Bronchial epithelial cell (primary cell): ENCODE measurements around the gene HSD17B2. TPM values are rescaled to one million over a fixed set of nuclear protein-coding genes. Genes with fewer than 3 reads are reported as not detected.
A peak's percentile ranks its signal among the peaks of the same experiment; 100 is the strongest.

Source experiments
- DNase-seq: peaks from one replicate; pipeline ENCODE4 v3.0.0-alpha.2; 2010; ENCODE audit warnings: low read depth
- FAIRE-seq: peaks from 2 replicates; lab custom pipeline; 2011; peaks lifted over from hg19 to GRCh38; lab: Jason Lieb, UNC
- H3K27me3 ChIP-seq: 2 replicates; pipeline ENCODE4 v1.5.1; 2011; ENCODE audit warnings: low read length; ENCODE audit not compliant: control insufficient read depth, insufficient read depth
- H3K36me3 ChIP-seq: 2 replicates; pipeline ENCODE4 v1.5.1; 2011; ENCODE audit warnings: low read length; ENCODE audit not compliant: control insufficient read depth, insufficient read depth
- H3K4me3 ChIP-seq: 2 replicates; pipeline ENCODE4 v1.5.1; 2011; ENCODE audit warnings: mild to moderate bottlenecking, low read depth, low read length, control low read depth
- CTCF ChIP-seq: IDR thresholded peaks from 2 replicates; pipeline ENCODE4 v1.5.1; 2011; ENCODE audit warnings: mild to moderate bottlenecking, moderate library complexity, low read length, control low read depth, inconsistent platforms; ENCODE audit not compliant: insufficient read depth, severe bottlenecking
- total RNA-seq: library from RNA; depleted of rRNA; stranded (reverse); fragments of >200 nt; gene quantifications from 2 replicates; pipeline ENCODE4 v1.2.1, GENCODE V29; 2014

Gene HSD17B2
- total RNA-seq, 1 donor from 2014 or later: 63.7 TPM

- H3K27me3 ChIP-seq: no peaks in the 10 kb centered on the region
- H3K4me3 ChIP-seq: no peak overlapping the region
- FAIRE-seq (no peak), DNase-seq (peak; percentile 80)
- H3K36me3 ChIP-seq: no peaks in the 10 kb centered on the region
- peak; percentile 62 for TF ChIP-seq CTCF
Observed at GRCh38 chr16:82031116-82032084, 3.7 kb upstream of the HSD17B2 start.

GRCh38 chr16:82033006-82033405, 2.0 kb upstream of the HSD17B2 start:
- no peak for TF ChIP-seq CTCF
- FAIRE-seq: no peak

GRCh38 chr16:82033683-82034300, 1.3 kb upstream of the HSD17B2 start:
- no peaks in the 10 kb centered on the region for H3K27me3 ChIP-seq
- TF ChIP-seq CTCF: no peak
- no peak overlapping the region for H3K4me3 ChIP-seq
- DNase-seq: no peak
- no peaks in the 10 kb centered on the region for H3K36me3 ChIP-seq
- no peak for FAIRE-seq

More at GRCh38 chr16:82033006-82033405, 2.0 kb upstream of the HSD17B2 start:
- DNase-seq: no peak
- H3K27me3 ChIP-seq: no peaks in the 10 kb centered on the region
- H3K4me3 ChIP-seq: no peak overlapping the region
- H3K36me3 ChIP-seq: no peaks in the 10 kb centered on the region

- no peaks in the 10 kb centered on the region for H3K36me3 ChIP-seq
- no peak for DNase-seq
- no peak for TF ChIP-seq CTCF
- H3K27me3 ChIP-seq: no peaks in the 10 kb centered on the region
- no peak for FAIRE-seq
- H3K4me3 ChIP-seq: no peak overlapping the region
Observed at GRCh38 chr16:82037251-82037650, 2.2 kb downstream of the HSD17B2 start.

GRCh38 chr16:82037666-82038065, 2.6 kb downstream of the HSD17B2 start:
- no peak for FAIRE-seq
- Histone ChIP-seq H3K4me3 (no peak overlapping the region), H3K36me3 (no peaks in the 10 kb centered on the region), H3K27me3 (no peaks in the 10 kb centered on the region)
- no peak for TF ChIP-seq CTCF
- no peak for DNase-seq
